ENCODE results near the gene CFAP221.

CFAP221 gene

GRCh38 chr2:119520696-119521432 lies 23.4 kb upstream of the CFAP221 start:
- Histone ChIP-seq H3K4me3 (ENCODE audit: low read depth, low read length) (no peak overlapping the region), H3K27me3 (ENCODE audit: insufficient read depth, low read depth, severe bottlenecking) (no peaks in the 10 kb centered on the region), H3K9me3 (ENCODE audit: severe bottlenecking) (no peaks in the 10 kb centered on the region), H3K36me3 (no peaks in the 10 kb centered on the region), H3K27ac (no peak overlapping the region)
- TF ChIP-seq CTCF (IDR thresholded peaks at IDR 0.05; ENCODE audit: low read depth, low read length) = no peak
- DNase-seq = no peak

GRCh38 chr2:119521433-119522050 lies 22.7 kb upstream of the CFAP221 start:
- no peaks in the 10 kb centered on the region for H3K9me3 ChIP-seq (ENCODE audit: severe bottlenecking)
- no peak for TF ChIP-seq CTCF (IDR thresholded peaks at IDR 0.05; ENCODE audit: low read depth, low read length)
- no peak for DNase-seq
- H3K27me3 ChIP-seq (ENCODE audit: insufficient read depth, low read depth, severe bottlenecking) = no peaks in the 10 kb centered on the region
- H3K4me3 ChIP-seq (ENCODE audit: low read depth, low read length) = no peak overlapping the region
- H3K27ac ChIP-seq = no peak overlapping the region
- H3K36me3 ChIP-seq = no peaks in the 10 kb centered on the region

- Histone ChIP-seq H3K27ac (no peak overlapping the region), H3K9me3 (ENCODE audit: severe bottlenecking) (no peaks in the 10 kb centered on the region), H3K4me3 (ENCODE audit: low read depth, low read length) (no peak overlapping the region), H3K27me3 (ENCODE audit: insufficient read depth, low read depth, severe bottlenecking) (no peaks in the 10 kb centered on the region), H3K36me3 (no peaks in the 10 kb centered on the region)
- no peak for DNase-seq
- no peak for TF ChIP-seq CTCF (IDR thresholded peaks at IDR 0.05; ENCODE audit: low read depth, low read length)
These were observed 21.6 kb upstream of the CFAP221 start for GRCh38 chr2:119522671-119523070.

GRCh38 chr2:119523383-119523951 lies 20.8 kb upstream of the CFAP221 start:
- Histone ChIP-seq H3K36me3 (no peaks in the 10 kb centered on the region), H3K27ac (no peak overlapping the region), H3K4me3 (ENCODE audit: low read depth, low read length) (peak overlapping the region; percentile 62), H3K9me3 (ENCODE audit: severe bottlenecking) (no peaks in the 10 kb centered on the region), H3K27me3 (ENCODE audit: insufficient read depth, low read depth, severe bottlenecking) (no peaks in the 10 kb centered on the region)
- no peak for TF ChIP-seq CTCF (IDR thresholded peaks at IDR 0.05; ENCODE audit: low read depth, low read length)
- no peak for DNase-seq

- TF ChIP-seq CTCF (IDR thresholded peaks at IDR 0.05; ENCODE audit: low read depth, low read length) = no peak
- Histone ChIP-seq H3K27ac (no peak within 1 kb of the TSS; the same call in 1 of the 2 replicates), H3K4me3 (ENCODE audit: low read depth, low read length) (peak within 1 kb of the TSS; percentile 62), H3K27me3 (ENCODE audit: insufficient read depth, low read depth, severe bottlenecking) (no peaks in the 10 kb centered on the region), H3K9me3 (ENCODE audit: severe bottlenecking) (no peaks in the 10 kb centered on the region), H3K36me3 (no peaks in the 10 kb centered on the region)
- DNase-seq = peak; percentile 65
These were observed 20.1 kb upstream of the CFAP221 start, which contains the start of gene SCTR for GRCh38 chr2:119523952-119524694. Gene SCTR (minus strand): TSS chr2:119524483. CDS start chr2:119524226, 257 bp downstream.

Measured in WERI-Rb-1 (cell line).